Lower leg skin (tissue), 3 donors: ENCODE results near the gene MYOD1.

Experiments used
- POLR2A ChIP-seq, 2 donors: fragments of 450-650 bp; IDR thresholded peaks; one replicate each; pipeline ENCODE4 v1.6.1; 2016 to 2017; ENCODE audit warnings: antibody characterized with exemption in 2 of 2, mild to moderate bottlenecking in 1 of 2, moderate library complexity in 1 of 2
- TF ChIP-seq, protein P1 (sequence below), 3 donors: fragments of 450-650 bp; IDR thresholded peaks; one replicate each; pipeline ENCODE4 v1.5.1; 2016; ENCODE audit warnings: antibody characterized with exemption in 3 of 3, mild to moderate bottlenecking in 3 of 3, moderate library complexity in 2 of 3

- TF ChIP-seq POLR2A (IDR thresholded peaks at IDR 0.05) = no peak
- TF ChIP-seq, protein P1, sequence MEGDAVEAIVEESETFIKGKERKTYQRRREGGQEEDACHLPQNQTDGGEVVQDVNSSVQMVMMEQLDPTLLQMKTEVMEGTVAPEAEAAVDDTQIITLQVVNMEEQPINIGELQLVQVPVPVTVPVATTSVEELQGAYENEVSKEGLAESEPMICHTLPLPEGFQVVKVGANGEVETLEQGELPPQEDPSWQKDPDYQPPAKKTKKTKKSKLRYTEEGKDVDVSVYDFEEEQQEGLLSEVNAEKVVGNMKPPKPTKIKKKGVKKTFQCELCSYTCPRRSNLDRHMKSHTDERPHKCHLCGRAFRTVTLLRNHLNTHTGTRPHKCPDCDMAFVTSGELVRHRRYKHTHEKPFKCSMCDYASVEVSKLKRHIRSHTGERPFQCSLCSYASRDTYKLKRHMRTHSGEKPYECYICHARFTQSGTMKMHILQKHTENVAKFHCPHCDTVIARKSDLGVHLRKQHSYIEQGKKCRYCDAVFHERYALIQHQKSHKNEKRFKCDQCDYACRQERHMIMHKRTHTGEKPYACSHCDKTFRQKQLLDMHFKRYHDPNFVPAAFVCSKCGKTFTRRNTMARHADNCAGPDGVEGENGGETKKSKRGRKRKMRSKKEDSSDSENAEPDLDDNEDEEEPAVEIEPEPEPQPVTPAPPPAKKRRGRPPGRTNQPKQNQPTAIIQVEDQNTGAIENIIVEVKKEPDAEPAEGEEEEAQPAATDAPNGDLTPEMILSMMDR (IDR thresholded peaks at IDR 0.05) = no peak
These were observed 44.3 kb downstream of the MYOD1 start for GRCh38 chr11:17763703-17764102.
